GM23338 (cell line): ENCODE measurements around the gene OR5AS1.
"Not testable (repeated sequence)": the region's sequence is repeated elsewhere in the genome, so short reads cannot be mapped to it uniquely, and the experiment has no call there.

ENCODE experiments used
- CREB1 ChIP-seq: fragments of 250-450 bp; sonication (Bioruptor Pico); IDR thresholded peaks from 2 replicates; pipeline ENCODE4 v1.5.0; 2020; ENCODE audit warnings: low read depth, mild to moderate bottlenecking, moderate library complexity
- ETS1 ChIP-seq: IDR thresholded peaks from 2 replicates; pipeline ENCODE4 v1.6.1; 2016; ENCODE audit warnings: antibody characterized with exemption
- EZH2 ChIP-seq: fragments of 200-600 bp; sonication (generic); IDR thresholded peaks from one replicate; pipeline ENCODE4 v1.8.0; 2017; ENCODE audit warnings: antibody characterized with exemption, mild to moderate bottlenecking, low read depth; ENCODE audit not compliant: unreplicated experiment
- EZH2phosphoT487 ChIP-seq: fragments of 200-600 bp; sonication (generic); IDR thresholded peaks from one replicate; pipeline ENCODE4 v1.8.1; 2018; ENCODE audit warnings: antibody characterized with exemption; ENCODE audit not compliant: unreplicated experiment
- JUNB ChIP-seq: IDR thresholded peaks from one replicate; pipeline ENCODE4 v1.6.1; 2016; ENCODE audit warnings: antibody characterized with exemption; ENCODE audit not compliant: unreplicated experiment
- NANOG ChIP-seq: IDR thresholded peaks from 2 replicates; pipeline ENCODE4 v1.6.1; 2016; ENCODE audit warnings: antibody characterized with exemption, borderline replicate concordance
- POLR2AphosphoS5 ChIP-seq: IDR thresholded peaks from 2 replicates; pipeline ENCODE4 v1.6.1; 2016; ENCODE audit warnings: antibody characterized with exemption, low read depth
- STAT1 ChIP-seq: IDR thresholded peaks from one replicate; pipeline ENCODE4 v1.6.1; 2016; ENCODE audit warnings: antibody characterized with exemption; ENCODE audit not compliant: unreplicated experiment
- ZNF331 ChIP-seq: fragments of 250-450 bp; sonication (Bioruptor Pico); IDR thresholded peaks from 2 replicates; pipeline ENCODE4 v1.5.0; 2020; ENCODE audit warnings: low read depth, mild to moderate bottlenecking, moderate library complexity
- ZNF462 ChIP-seq: fragments of 250-450 bp; sonication (Bioruptor Pico); IDR thresholded peaks from 2 replicates; pipeline ENCODE4 v1.5.0; 2020; ENCODE audit warnings: mild to moderate bottlenecking, moderate library complexity
- TF ChIP-seq, protein P1 (sequence below), 2 experiments: fragments of 200-600 bp in 1 of 2; sonication (generic) in 1 of 2; conservative IDR thresholded peaks; 2 replicates each; pipeline versions ENCODE4 v1.5.1 to v1.6.1; 2016 to 2017; ENCODE audit warnings: antibody characterized with exemption in 2 of 2, low read depth in 2 of 2, mild to moderate bottlenecking in 2 of 2, moderate library complexity in 1 of 2
- TF ChIP-seq, protein P2 (sequence below): IDR thresholded peaks from one replicate; pipeline ENCODE4 v1.6.1; 2018; ENCODE audit warnings: antibody characterized with exemption; ENCODE audit not compliant: unreplicated experiment

GRCh38 chr11:56058260-56058780, 30.9 kb downstream of the OR5AS1 start:
- not testable (repeated sequence) for TF ChIP-seq POLR2AphosphoS5; EZH2; JUNB; CREB1 (CRISPR knock-in tag); STAT1; EZH2phosphoT487; ZNF462 (CRISPR knock-in tag); ETS1; ZNF331 (CRISPR knock-in tag); NANOG
- TF ChIP-seq, protein P1, sequence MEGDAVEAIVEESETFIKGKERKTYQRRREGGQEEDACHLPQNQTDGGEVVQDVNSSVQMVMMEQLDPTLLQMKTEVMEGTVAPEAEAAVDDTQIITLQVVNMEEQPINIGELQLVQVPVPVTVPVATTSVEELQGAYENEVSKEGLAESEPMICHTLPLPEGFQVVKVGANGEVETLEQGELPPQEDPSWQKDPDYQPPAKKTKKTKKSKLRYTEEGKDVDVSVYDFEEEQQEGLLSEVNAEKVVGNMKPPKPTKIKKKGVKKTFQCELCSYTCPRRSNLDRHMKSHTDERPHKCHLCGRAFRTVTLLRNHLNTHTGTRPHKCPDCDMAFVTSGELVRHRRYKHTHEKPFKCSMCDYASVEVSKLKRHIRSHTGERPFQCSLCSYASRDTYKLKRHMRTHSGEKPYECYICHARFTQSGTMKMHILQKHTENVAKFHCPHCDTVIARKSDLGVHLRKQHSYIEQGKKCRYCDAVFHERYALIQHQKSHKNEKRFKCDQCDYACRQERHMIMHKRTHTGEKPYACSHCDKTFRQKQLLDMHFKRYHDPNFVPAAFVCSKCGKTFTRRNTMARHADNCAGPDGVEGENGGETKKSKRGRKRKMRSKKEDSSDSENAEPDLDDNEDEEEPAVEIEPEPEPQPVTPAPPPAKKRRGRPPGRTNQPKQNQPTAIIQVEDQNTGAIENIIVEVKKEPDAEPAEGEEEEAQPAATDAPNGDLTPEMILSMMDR (conservative IDR thresholded peaks at IDR 0.05; ENCODE audit: low read depth in 2 of 2): not testable (repeated sequence)
- TF ChIP-seq, protein P2, sequence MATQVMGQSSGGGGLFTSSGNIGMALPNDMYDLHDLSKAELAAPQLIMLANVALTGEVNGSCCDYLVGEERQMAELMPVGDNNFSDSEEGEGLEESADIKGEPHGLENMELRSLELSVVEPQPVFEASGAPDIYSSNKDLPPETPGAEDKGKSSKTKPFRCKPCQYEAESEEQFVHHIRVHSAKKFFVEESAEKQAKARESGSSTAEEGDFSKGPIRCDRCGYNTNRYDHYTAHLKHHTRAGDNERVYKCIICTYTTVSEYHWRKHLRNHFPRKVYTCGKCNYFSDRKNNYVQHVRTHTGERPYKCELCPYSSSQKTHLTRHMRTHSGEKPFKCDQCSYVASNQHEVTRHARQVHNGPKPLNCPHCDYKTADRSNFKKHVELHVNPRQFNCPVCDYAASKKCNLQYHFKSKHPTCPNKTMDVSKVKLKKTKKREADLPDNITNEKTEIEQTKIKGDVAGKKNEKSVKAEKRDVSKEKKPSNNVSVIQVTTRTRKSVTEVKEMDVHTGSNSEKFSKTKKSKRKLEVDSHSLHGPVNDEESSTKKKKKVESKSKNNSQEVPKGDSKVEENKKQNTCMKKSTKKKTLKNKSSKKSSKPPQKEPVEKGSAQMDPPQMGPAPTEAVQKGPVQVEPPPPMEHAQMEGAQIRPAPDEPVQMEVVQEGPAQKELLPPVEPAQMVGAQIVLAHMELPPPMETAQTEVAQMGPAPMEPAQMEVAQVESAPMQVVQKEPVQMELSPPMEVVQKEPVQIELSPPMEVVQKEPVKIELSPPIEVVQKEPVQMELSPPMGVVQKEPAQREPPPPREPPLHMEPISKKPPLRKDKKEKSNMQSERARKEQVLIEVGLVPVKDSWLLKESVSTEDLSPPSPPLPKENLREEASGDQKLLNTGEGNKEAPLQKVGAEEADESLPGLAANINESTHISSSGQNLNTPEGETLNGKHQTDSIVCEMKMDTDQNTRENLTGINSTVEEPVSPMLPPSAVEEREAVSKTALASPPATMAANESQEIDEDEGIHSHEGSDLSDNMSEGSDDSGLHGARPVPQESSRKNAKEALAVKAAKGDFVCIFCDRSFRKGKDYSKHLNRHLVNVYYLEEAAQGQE: not testable (repeated sequence)
